ENCODE data around the gene PUS10.
"Not testable (repeated sequence)": the region's sequence is repeated elsewhere in the genome, so short reads cannot be mapped to it uniquely, and the experiment has no call there.

Gene PUS10

DNA sequence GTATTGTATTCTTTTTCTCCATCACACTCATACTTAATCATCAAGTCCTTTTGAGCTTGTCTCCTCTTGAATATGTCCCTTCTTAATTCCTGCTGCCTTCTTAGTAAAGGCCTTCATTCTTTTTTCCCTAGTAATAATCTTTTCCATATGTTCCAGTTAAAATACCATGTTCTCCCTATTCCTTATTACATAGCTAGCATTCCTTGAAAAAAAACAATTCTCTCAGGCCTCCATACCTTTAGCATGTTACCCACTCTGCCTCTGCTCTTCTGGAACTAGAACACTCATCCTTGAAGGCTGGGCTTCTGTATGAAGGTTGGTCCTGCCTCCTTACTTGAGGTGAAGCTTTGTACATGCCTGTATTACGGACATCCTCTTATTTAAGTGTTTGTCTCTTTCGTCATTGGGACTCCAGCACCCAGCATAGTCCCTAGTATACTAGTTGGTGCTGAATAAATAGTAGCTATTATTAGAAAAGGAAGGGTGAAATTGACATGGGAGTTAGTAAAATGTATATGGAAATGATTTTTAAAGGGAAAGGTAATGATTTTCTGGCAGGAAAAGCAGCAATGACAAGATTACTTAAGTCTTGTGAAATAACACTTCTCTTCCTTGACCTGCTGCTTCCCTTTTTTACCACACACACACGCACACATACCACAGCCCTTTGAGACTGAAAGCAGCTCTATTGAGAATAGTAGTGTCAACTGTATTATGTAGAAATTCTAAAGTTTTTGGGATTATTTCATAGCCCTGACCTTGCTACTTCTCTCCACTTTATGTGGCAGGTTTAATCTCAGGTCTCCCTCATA is 91.1 kb downstream of the PUS10 start:
- no peak for DNase-seq (ENCODE audit: low spot score)
- TF ChIP-seq, protein P1, sequence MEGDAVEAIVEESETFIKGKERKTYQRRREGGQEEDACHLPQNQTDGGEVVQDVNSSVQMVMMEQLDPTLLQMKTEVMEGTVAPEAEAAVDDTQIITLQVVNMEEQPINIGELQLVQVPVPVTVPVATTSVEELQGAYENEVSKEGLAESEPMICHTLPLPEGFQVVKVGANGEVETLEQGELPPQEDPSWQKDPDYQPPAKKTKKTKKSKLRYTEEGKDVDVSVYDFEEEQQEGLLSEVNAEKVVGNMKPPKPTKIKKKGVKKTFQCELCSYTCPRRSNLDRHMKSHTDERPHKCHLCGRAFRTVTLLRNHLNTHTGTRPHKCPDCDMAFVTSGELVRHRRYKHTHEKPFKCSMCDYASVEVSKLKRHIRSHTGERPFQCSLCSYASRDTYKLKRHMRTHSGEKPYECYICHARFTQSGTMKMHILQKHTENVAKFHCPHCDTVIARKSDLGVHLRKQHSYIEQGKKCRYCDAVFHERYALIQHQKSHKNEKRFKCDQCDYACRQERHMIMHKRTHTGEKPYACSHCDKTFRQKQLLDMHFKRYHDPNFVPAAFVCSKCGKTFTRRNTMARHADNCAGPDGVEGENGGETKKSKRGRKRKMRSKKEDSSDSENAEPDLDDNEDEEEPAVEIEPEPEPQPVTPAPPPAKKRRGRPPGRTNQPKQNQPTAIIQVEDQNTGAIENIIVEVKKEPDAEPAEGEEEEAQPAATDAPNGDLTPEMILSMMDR (IDR thresholded peaks at IDR 0.05; ENCODE audit: extremely low read depth, missing control alignments): no peak

DNA sequence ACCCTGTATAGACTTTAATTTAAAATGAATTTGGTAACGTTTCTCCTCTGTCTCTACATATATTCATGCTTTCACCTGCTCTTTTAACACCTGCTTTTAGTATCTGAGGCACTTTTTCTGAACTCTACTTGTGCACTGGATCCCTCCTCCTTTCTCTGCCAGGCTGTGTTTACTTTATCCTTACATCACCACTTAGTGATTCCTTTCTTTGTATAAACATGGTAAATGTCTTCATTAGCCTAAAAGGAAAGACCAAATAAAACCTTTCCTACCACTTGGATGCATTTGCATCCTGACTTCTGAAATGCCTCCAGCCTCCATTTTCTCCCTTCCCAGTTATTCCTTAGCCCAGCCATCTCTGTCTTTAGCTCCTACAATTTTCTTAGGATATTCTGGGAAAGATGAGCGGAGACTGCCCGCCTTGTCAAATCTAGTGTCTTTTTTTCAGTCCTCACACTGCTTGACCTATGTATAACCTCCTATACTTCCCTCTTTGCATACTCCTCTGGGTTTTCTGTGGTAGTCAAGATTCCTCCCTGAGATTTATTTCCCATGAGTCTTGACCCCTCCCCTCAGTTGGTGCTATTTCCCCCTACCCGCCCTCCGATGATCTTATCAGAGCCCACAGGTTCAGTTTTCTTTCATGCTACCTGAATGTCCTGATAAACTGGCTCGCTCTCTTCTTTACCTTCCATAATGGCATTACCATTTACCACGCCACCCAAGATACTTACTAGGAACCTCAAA is 91.9 kb downstream of the PUS10 start:
- no peak for DNase-seq (ENCODE audit: low spot score)
- TF ChIP-seq, protein P1 (IDR thresholded peaks at IDR 0.05; ENCODE audit: extremely low read depth, missing control alignments): no peak

DNA sequence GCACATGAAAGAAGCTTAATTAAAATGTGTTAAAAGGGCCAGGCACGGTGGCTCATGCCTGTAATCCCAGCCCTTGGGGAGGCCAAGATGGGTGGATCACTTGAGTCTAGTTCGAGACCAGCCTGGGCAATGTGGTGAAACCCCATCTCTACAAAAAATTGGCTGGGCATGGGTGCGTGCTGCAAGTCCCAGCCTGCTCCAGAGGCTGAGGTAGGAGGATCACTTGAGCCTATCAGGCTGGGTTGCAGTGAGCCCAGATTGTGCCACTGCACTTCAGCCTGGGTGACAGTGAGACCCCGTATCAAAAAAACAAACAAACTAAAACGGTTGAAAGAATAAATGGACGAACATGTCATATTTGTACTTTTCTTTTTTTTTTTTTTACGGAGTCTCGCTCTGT is 110.7 kb downstream of the PUS10 start:
- TF ChIP-seq, protein P1 (IDR thresholded peaks at IDR 0.05; ENCODE audit: extremely low read depth, missing control alignments): no peak
- no peak for DNase-seq (ENCODE audit: low spot score)

DNA sequence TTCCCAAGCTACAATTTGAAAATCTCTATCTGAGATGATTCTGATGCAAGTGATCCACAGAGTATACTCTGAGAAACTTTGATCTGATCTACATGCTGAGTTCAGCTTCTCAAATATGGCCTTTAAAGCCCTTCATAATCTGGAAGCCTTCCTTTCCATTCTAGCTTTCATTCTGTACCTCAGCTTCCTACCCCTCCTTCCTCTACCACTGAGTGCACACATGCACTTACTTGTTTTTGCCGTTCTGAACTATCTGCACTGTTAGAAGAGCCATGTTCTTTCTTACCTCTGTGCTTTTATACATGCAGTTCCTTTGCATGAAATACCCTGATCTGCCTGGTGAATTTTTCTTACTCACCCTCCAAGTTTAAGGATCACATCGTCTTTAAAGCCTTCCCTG is 111.7 kb downstream of the PUS10 start:
- no peak for DNase-seq (ENCODE audit: low spot score)
- TF ChIP-seq, protein P1 (IDR thresholded peaks at IDR 0.05; ENCODE audit: extremely low read depth, missing control alignments): no peak

DNA sequence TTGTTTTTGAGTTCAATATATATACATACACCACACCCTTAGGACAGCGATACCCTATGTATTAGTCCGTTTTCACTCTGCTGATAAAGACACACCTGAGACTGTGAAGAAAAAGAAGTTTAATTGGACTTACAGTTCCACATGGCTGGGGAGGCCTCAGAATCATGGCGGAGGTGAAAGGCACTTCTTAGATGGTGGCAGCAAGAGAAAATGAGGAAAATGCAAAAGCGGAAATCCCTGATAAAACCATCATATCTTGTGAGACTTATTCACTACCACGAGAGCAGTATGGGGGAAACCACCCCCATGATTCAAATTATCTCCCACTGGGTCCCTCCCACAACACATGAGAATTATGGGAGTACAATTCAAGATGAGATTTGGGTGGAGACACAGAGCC is 112.2 kb downstream of the PUS10 start:
- not testable (repeated sequence) for DNase-seq (ENCODE audit: low spot score)

DNA sequence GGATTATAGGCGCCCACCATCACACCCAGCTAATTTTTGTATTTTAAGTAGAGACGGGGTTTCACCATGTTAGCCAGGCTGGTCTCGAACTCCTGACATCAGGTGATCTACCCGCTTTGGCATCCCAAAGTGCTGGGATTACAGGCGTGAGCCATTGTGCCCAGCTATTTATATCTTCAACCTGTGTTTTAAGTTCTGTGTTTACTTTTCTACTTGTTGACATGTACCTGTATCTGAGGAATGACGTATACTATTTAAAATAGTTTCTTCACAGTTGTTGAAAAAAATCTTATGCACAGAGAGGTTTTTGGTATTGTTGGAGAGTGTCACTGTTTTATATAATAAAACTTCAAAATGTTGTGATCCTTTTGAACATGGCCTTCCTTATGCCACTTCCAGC is 116.8 kb downstream of the PUS10 start:
- DNase-seq (ENCODE audit: low spot score): not testable (repeated sequence)

DNA sequence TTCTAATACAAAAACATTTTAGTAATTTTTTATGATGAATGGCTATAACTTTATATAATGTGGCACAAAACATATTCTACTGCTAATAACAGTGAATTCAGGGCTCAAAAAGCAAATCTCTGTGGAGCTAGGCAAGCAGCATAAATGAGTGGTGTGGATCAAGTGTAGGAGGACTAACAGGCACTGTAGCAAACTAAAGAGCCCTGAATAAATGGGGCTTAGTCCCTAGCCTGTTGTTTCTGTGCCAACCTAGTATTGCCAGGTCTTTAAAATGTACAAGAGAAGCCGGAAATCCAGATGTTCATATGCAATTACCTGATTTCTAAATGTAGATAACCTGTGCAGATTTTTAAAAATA is 118.2 kb downstream of the PUS10 start:
- DNase-seq (ENCODE audit: low spot score): no peak
- TF ChIP-seq, protein P1 (IDR thresholded peaks at IDR 0.05; ENCODE audit: extremely low read depth, missing control alignments): no peak

DNA sequence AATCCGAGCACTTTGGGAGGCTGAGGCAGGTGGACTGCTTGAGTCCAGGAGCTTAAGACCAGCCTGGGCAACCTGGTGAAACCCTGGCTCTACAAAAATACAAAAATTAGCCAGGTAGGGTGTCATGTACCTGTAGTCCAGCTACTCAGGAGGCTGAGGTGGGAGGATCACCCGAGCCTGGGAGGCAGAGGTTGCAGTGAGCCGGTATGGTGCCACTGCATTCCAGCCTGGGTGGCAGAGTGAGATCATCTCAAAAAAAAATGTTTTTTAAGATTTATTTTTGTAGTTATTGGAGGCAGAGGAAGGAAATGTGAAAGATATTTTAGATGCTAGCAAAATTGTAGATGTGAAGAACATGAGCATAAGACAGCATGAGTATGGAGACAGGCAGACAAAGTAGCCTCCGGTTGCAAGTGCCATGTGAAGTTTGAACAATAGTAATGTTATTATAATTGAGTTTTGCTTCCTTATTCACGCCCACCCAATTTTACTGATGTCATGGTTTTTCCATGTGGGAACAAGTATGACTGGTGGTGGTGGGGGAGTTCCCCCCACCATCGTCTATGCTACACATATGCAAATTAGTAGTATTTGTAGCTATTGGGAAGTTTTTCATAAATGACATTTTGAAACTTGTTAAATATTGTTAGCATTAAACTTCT is 118.7 kb downstream of the PUS10 start:
- TF ChIP-seq, protein P1 (IDR thresholded peaks at IDR 0.05; ENCODE audit: extremely low read depth, missing control alignments): no peak

More for the DNA sequence above, 118.7 kb downstream of the PUS10 start:
- DNase-seq (ENCODE audit: low spot score): peak; percentile 39
